HCEC 1CT (cell line): ENCODE data around the gene ABL1.
A peak's percentile ranks its signal among the peaks of the same experiment; 100 is the strongest.
"Not testable (repeated sequence)": the region's sequence is repeated elsewhere in the genome, so short reads cannot be mapped to it uniquely, and the experiment has no call there.

Experiments
- DNase-seq: peaks from one replicate; pipeline ENCODE4 v3.0.0-alpha.2; 2017

Gene ABL1

GRCh38 chr9:130825809-130826208 lies 9.2 kb upstream of the ABL1 start:
- no peak for DNase-seq

- DNase-seq: no peak
Observed at GRCh38 chr9:130829762-130830161, 5.3 kb upstream of the ABL1 start.

- DNase-seq: no peak
Observed at GRCh38 chr9:130830231-130830760, 4.8 kb upstream of the ABL1 start.

GRCh38 chr9:130831077-130831476 lies 4.0 kb upstream of the ABL1 start:
- no peak for DNase-seq

- no peak for DNase-seq
Observed at GRCh38 chr9:130833031-130833990, 1.7 kb upstream of the ABL1 start.

- DNase-seq: peak; percentile 49
Observed at GRCh38 chr9:130835441-130836298, 616 bp downstream of the ABL1 start.

- peak; percentile 38 for DNase-seq
Observed at GRCh38 chr9:130837002-130837511, 2.0 kb downstream of the ABL1 start.

- no peak for DNase-seq
Observed at GRCh38 chr9:130837643-130838042, 2.6 kb downstream of the ABL1 start.

- no peak for DNase-seq
Observed at GRCh38 chr9:130839132-130840111, 4.4 kb downstream of the ABL1 start.

- DNase-seq: no peak
Observed at GRCh38 chr9:130842545-130842944, 7.5 kb downstream of the ABL1 start.

- no peak for DNase-seq
Observed at GRCh38 chr9:130843049-130843908, 8.2 kb downstream of the ABL1 start.

GRCh38 chr9:130844044-130844451 lies 9.0 kb downstream of the ABL1 start:
- DNase-seq: no peak

GRCh38 chr9:130845254-130845653 lies 10.2 kb downstream of the ABL1 start:
- no peak for DNase-seq

GRCh38 chr9:130845901-130846481 lies 10.9 kb downstream of the ABL1 start:
- DNase-seq: peak; percentile 65

- peak; percentile 72 for DNase-seq
Observed at GRCh38 chr9:130846487-130847305, 11.6 kb downstream of the ABL1 start.

- peak; percentile 100 for DNase-seq
Observed at GRCh38 chr9:130847306-130848217, 12.5 kb downstream of the ABL1 start.

GRCh38 chr9:130848514-130848913 lies 13.5 kb downstream of the ABL1 start:
- not testable (repeated sequence) for DNase-seq

- no peak for DNase-seq
Observed at GRCh38 chr9:130849356-130849755, 14.3 kb downstream of the ABL1 start.
